GM12874 (cell line): ENCODE results near the gene ST8SIA6.

Source experiments
- TF ChIP-seq, protein P1 (sequence below): IDR thresholded peaks from 2 replicates; pipeline ENCODE4 v1.5.1; 2011; ENCODE audit warnings: low read depth, mild to moderate bottlenecking, control low read depth, low read length, moderate library complexity; ENCODE audit not compliant: insufficient read depth

Gene ST8SIA6

DNA sequence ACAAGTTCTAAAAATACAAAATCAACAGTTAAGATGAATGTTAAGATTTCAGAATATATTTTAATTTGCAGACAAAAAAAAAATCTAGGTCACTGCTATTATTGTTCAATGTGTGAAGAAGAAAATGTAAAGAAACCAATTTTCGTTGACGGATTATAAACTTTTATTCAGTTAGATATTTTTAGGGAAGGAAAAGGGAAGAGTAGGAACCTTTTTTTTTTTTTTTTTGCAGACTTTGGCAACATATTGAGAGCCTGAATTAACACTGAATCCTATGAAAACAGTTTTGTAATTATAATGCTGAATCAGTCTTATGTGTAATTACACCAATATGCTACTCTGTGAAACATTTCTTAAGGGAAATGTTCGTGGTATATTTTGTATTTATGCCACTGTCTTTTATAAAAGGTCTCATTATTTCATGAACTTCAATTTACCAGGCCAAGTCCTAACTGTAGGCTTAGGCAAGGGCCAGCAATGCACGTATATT lies 106.3 kb downstream of the ST8SIA6 start:
- TF ChIP-seq, protein P1, sequence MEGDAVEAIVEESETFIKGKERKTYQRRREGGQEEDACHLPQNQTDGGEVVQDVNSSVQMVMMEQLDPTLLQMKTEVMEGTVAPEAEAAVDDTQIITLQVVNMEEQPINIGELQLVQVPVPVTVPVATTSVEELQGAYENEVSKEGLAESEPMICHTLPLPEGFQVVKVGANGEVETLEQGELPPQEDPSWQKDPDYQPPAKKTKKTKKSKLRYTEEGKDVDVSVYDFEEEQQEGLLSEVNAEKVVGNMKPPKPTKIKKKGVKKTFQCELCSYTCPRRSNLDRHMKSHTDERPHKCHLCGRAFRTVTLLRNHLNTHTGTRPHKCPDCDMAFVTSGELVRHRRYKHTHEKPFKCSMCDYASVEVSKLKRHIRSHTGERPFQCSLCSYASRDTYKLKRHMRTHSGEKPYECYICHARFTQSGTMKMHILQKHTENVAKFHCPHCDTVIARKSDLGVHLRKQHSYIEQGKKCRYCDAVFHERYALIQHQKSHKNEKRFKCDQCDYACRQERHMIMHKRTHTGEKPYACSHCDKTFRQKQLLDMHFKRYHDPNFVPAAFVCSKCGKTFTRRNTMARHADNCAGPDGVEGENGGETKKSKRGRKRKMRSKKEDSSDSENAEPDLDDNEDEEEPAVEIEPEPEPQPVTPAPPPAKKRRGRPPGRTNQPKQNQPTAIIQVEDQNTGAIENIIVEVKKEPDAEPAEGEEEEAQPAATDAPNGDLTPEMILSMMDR = no peak

DNA sequence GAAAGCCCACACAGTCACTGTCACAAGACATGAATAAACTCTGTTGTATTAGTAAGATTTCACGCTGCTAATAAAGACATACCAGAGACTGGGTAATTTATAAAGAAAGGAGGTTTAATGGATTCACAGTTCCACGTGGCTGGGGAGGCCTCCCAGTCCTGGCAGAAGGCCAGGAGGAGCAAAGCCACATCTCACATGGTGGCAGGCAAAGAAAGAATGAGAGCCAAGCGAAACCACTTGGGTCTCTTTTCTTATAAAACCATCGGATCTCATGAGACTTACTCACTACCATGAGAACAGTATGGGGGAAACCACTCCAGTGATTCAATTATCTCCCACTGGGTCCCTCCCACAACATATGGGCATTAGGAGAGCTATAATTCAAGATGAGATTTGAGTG lies 110.2 kb downstream of the ST8SIA6 start:
- TF ChIP-seq, protein P1 = no peak

DNA sequence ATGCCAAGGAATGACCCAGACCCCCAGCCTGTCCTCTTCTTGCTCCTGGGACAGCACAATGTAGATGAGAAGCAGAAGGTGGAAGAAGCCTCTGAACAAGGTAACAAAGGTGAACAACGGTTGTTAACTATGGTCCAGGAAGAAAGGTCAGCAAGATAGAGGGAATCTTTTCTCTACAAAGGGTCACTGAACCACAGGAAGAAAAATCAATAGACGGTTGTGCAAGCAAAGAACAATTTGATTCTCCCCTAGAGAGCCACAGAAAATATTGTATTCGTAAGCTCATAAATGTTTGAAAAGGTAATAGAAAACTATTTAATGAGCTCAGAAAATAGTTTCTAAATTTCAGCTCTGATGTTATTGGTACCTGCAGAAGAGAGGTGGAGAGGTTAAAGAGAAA lies 111.3 kb downstream of the ST8SIA6 start:
- TF ChIP-seq, protein P1 = no peak

DNA sequence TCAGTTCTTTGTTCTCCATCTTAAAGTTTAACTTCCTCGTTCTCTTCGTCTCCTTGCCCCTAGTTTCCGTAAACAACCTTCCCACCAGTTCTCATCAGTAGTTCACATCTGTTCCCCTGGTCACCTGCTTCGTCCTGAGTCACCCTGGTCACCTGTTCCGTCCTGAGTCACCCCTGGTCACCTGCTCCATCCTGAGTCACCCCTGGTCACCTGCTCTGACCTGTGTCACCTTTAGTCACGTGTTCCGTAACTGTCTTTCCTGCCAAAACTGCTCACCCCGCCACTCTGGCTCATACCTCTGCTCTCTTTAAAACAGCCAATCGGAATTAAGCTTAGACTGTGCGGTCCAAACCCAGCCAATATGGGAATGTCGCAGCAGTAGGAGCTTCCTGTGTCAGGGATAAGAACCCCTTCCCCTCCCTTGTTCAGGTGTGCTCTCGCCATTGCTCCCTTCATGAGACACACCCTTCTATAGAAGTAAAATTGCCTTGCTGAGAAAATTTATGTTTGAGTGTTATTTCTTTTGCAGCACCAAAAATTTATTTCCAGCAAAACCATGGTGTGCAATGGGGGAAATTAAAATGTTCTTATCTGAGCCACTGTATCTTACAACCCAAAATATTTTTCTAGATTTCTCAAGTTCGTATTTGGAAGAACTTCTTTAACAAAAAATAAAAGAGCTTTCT lies 114.1 kb downstream of the ST8SIA6 start:
- TF ChIP-seq, protein P1 = no peak

DNA sequence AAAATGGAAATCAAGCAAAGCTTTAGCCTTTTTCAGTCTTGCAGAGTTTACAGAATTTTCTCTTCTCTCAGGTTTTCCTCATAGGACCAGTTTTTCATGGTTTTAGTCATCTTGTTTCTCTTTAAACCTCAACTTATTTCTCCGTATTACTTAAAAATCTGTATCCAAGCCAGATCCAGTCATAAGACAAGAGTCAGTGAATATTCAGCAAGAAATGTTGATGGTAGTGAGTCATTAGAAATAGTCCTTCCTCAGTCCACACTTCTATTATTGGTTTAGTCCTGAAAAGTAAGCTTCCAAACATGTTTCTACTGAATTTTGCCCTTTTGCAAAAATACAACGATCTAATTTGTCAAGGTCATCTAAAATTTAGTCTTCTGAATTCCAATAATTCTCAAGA lies 119.3 kb downstream of the ST8SIA6 start:
- TF ChIP-seq, protein P1 = no peak

DNA sequence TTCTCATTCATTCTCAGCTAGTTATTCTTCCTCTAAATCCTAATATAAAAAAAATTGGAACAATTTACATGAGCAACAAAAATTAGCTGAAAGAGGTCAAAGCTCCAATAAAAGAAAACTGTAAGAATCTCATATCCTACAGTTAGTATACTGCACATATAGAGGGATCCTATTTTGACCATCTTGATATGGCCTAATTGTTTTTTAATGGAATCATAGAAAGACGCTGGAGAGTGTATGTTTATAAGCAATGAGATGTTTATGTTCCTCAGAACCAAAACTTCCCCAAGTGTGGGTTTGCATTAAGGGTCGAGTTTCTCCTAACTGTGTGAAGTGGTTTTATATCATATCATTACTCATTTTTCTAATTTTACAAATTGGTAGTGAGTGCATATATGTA lies 123.9 kb downstream of the ST8SIA6 start:
- TF ChIP-seq, protein P1 = no peak

DNA sequence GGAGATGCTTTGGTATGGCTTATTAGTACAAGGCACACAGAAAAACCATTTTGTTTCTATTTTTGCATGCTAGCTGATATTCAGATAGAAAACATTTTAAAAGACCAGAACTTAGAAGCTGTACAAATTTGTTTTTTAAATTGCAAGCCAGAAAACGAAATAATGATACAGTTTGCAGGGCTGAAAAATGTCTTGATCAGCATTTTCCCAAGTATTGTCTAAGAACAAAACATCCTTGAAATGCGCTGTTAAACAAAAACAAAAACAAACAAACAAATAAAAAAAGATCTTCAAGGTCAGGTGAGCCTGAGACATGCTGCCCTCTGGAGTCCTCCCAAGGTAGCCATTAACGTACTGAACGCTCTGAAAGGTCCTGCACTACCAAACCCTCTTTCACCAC lies 128.0 kb downstream of the ST8SIA6 start:
- TF ChIP-seq, protein P1 = no peak
